Smooth muscle cell (in vitro differentiated cells): ENCODE measurements around the gene NXPH4. TPM values are rescaled to one million over a fixed set of nuclear protein-coding genes. Genes with fewer than 3 reads are reported as not detected.

Source experiments
- DNase-seq: peaks from one replicate; lab custom pipeline; 2025; ENCODE audit not compliant: unreplicated experiment; lab: John Stamatoyannopoulos, UW
- H2AFZ ChIP-seq: fragments of 200-600 bp; sonication (generic); 2 replicates; pipeline ENCODE4 v1.6.0; 2016; ENCODE audit warnings: antibody characterized with exemption, low read depth, mild to moderate bottlenecking
- H3F3A ChIP-seq: fragments of 200-600 bp; sonication (generic); 2 replicates; pipeline ENCODE4 v1.6.0; 2017; ENCODE audit warnings: antibody characterized with exemption, low read depth
- H3K27ac ChIP-seq: fragments of 200-600 bp; sonication (generic); 2 replicates; pipeline ENCODE4 v1.5.1; 2016; ENCODE audit warnings: low read depth, mild to moderate bottlenecking
- H3K27me3 ChIP-seq: fragments of 200-600 bp; sonication (generic); 2 replicates; pipeline ENCODE4 v1.6.1; 2016; ENCODE audit warnings: low read depth, mild to moderate bottlenecking
- H3K36me3 ChIP-seq: fragments of 200-600 bp; sonication (generic); 2 replicates; pipeline ENCODE4 v1.5.1; 2016; ENCODE audit warnings: low read depth
- H3K4me1 ChIP-seq: fragments of 200-600 bp; sonication (generic); 2 replicates; pipeline ENCODE4 v1.5.1; 2016; ENCODE audit warnings: low read depth
- H3K4me2 ChIP-seq: fragments of 200-600 bp; sonication (generic); 2 replicates; pipeline ENCODE4 v1.6.0; 2016; ENCODE audit warnings: mild to moderate bottlenecking
- H3K4me3 ChIP-seq: fragments of 200-600 bp; sonication (generic); 2 replicates; pipeline ENCODE4 v1.5.1; 2016; ENCODE audit warnings: mild to moderate bottlenecking
- H3K79me2 ChIP-seq: fragments of 200-600 bp; sonication (generic); 2 replicates; pipeline ENCODE4 v1.6.0; 2016; ENCODE audit warnings: low read depth, mild to moderate bottlenecking
- H3K9ac ChIP-seq: fragments of 200-600 bp; sonication (generic); 2 replicates; pipeline ENCODE4 v1.6.0; 2016; ENCODE audit warnings: low read depth
- H3K9me3 ChIP-seq: fragments of 200-600 bp; sonication (generic); replicated peaks from 2 replicates; pipeline ENCODE4 v1.5.1; 2016; ENCODE audit warnings: low read depth
- H4K20me1 ChIP-seq: fragments of 200-600 bp; sonication (generic); 2 replicates; pipeline ENCODE4 v1.6.0; 2016; ENCODE audit warnings: low read depth
- CTCF ChIP-seq: fragments of 200-600 bp; sonication (generic); IDR thresholded peaks from 2 replicates; pipeline ENCODE4 v1.5.1; 2017; ENCODE audit warnings: borderline replicate concordance, mild to moderate bottlenecking, antibody characterized with exemption; ENCODE audit not compliant: insufficient read depth, poor library complexity, severe bottlenecking
- WGBS: methylation state at CpG from one replicate; pipeline ENCODE4 v1.1.7; 2016; ENCODE audit warnings: low lambda C conversion rate; 5-methylcytosine and 5-hydroxymethylcytosine counted together
- polyA plus RNA-seq: library from polyadenylated mRNA; unstranded; fragments of >200 nt; fragmentation: Nextera tagmentation; extraction: Ambion mirVana; gene quantifications from 2 replicates; pipeline ENCODE4 v1.2.1, GENCODE V29; 2016
- total RNA-seq: library from RNA; depleted of rRNA; stranded (reverse); fragments of >200 nt; gene quantifications from 2 replicates; pipeline ENCODE4 v1.2.3, GENCODE V29; 2014

NXPH4 gene
- total and polyA plus RNA-seq, 2 experiments from 2014 or later, result 3.9 to 10.7 TPM

GRCh38 chr12:57208631-57209282 lies 7.8 kb upstream of the NXPH4 start:
- no peak overlapping the region for H3K4me2 ChIP-seq
- H3K9ac ChIP-seq, result no peak overlapping the region
- no peak for TF ChIP-seq CTCF
- no peaks in the 10 kb centered on the region for H3K9me3 ChIP-seq
- H3K36me3 ChIP-seq, result no peaks in the 10 kb centered on the region
- H3F3A ChIP-seq, result peaks cover 11% of the 10 kb centered on the region
- H3K79me2 ChIP-seq, result no peaks in the 10 kb centered on the region
- WGBS, result 94% methylated on average over 22 of the region's 22 CpGs
- DNase-seq, result no peak
- H3K27me3 ChIP-seq, result no peaks in the 10 kb centered on the region
- no peak overlapping the region for H3K27ac ChIP-seq
- peaks cover 58% of the 10 kb centered on the region for H4K20me1 ChIP-seq
- no peaks in the 10 kb centered on the region for H3K4me1 ChIP-seq
- no peak overlapping the region for H3K4me3 ChIP-seq
- H2AFZ ChIP-seq, result no peak overlapping the region

- peaks cover 20% of the 10 kb centered on the region for H3F3A ChIP-seq
- no peak overlapping the region for H2AFZ ChIP-seq
- no peaks in the 10 kb centered on the region for H3K9me3 ChIP-seq
- no peak overlapping the region for H3K4me3 ChIP-seq
- no peak overlapping the region for H3K27ac ChIP-seq
- 99% methylated on average over 8 of the region's 8 CpGs for WGBS
- H3K4me2 ChIP-seq, result no peak overlapping the region
- H4K20me1 ChIP-seq, result peaks cover 69% of the 10 kb centered on the region
- H3K79me2 ChIP-seq, result no peaks in the 10 kb centered on the region
- peaks cover 4% of the 10 kb centered on the region for H3K27me3 ChIP-seq
- no peak overlapping the region for H3K9ac ChIP-seq
- no peak for TF ChIP-seq CTCF
- no peak for DNase-seq
- no peaks in the 10 kb centered on the region for H3K36me3 ChIP-seq
- no peaks in the 10 kb centered on the region for H3K4me1 ChIP-seq
Observed at GRCh38 chr12:57209916-57210315, 6.7 kb upstream of the NXPH4 start.

- no peak overlapping the region for H3K4me3 ChIP-seq
- H3K27me3 ChIP-seq, result peaks cover 10% of the 10 kb centered on the region
- no peak overlapping the region for H3K27ac ChIP-seq
- H2AFZ ChIP-seq, result no peak overlapping the region
- H3F3A ChIP-seq, result peaks cover 22% of the 10 kb centered on the region
- no peak overlapping the region for H3K4me2 ChIP-seq
- peaks cover 74% of the 10 kb centered on the region for H4K20me1 ChIP-seq
- H3K36me3 ChIP-seq, result no peaks in the 10 kb centered on the region
- DNase-seq, result no peak
- 93% methylated on average over 11 of the region's 15 CpGs for WGBS
- TF ChIP-seq CTCF, result no peak
- no peaks in the 10 kb centered on the region for H3K79me2 ChIP-seq
- H3K9me3 ChIP-seq, result no peaks in the 10 kb centered on the region
- H3K9ac ChIP-seq, result no peak overlapping the region
- H3K4me1 ChIP-seq, result no peaks in the 10 kb centered on the region
Observed at GRCh38 chr12:57210461-57210860, 6.1 kb upstream of the NXPH4 start.

- Histone ChIP-seq H3F3A (peaks cover 22% of the 10 kb centered on the region), H3K4me2 (no peak overlapping the region), H4K20me1 (peaks cover 74% of the 10 kb centered on the region), H3K4me1 (no peaks in the 10 kb centered on the region), H3K27ac (no peak overlapping the region), H3K4me3 (no peak overlapping the region), H3K9ac (no peak overlapping the region), H3K9me3 (no peaks in the 10 kb centered on the region), H3K27me3 (peaks cover 16% of the 10 kb centered on the region), H3K79me2 (no peaks in the 10 kb centered on the region), H2AFZ (no peak overlapping the region), H3K36me3 (no peaks in the 10 kb centered on the region)
- no peak for DNase-seq
- no peak for TF ChIP-seq CTCF
- 95% methylated on average over 16 of the region's 16 CpGs for WGBS
Observed at GRCh38 chr12:57210926-57211692, 5.5 kb upstream of the NXPH4 start.
